Measurements from ENCODE around the gene DEPDC1. TPM values are rescaled to one million over a fixed set of nuclear protein-coding genes. Genes with fewer than 3 reads are reported as not detected.

The DEPDC1 gene
- total RNA-seq, 1 experiment from 2014 or later = 74.0 TPM

DNA sequence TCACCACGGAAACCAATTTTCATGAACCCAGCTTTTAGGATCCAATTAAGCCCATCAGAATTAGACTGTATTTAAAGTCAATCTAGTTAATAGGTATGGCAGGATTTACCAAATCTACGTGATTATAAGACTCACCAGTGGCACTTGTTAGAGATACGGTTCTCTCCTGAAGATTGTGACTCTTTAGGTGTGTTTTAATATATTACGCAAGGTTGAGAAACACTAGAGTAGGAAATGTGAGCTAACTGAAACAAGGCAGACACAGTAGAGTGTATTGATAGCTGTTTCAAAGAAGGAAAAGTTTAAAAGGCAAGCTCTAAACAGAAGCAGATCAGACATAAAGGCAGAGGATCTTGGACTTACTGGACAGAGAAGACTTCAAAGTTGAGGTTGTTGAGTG lies 35.9 kb downstream of the DEPDC1 start:
- Histone ChIP-seq H3K27ac (no peak overlapping the region), H3K4me2 (no peak overlapping the region), H3K9me3 (ENCODE audit: insufficient read depth, low read depth) (no peaks in the 10 kb centered on the region), H3K4me3 (no peak overlapping the region), H2AFZ (no peak overlapping the region), H3F3A (ENCODE audit: insufficient read depth, low read depth) (no peaks in the 10 kb centered on the region), H4K20me1 (ENCODE audit: insufficient read depth) (no peaks in the 10 kb centered on the region), H3K4me1 (replicated peaks; ENCODE audit: insufficient read depth) (no peaks in the 10 kb centered on the region), H3K27me3 (ENCODE audit: insufficient read depth, low read depth) (no peaks in the 10 kb centered on the region), H3K9me2 (ENCODE audit: insufficient read depth) (no peaks in the 10 kb centered on the region), H3K36me3 (ENCODE audit: low read depth) (no peaks in the 10 kb centered on the region), H3K79me2 (ENCODE audit: low read depth) (no peaks in the 10 kb centered on the region)
- TF ChIP-seq, protein P1, sequence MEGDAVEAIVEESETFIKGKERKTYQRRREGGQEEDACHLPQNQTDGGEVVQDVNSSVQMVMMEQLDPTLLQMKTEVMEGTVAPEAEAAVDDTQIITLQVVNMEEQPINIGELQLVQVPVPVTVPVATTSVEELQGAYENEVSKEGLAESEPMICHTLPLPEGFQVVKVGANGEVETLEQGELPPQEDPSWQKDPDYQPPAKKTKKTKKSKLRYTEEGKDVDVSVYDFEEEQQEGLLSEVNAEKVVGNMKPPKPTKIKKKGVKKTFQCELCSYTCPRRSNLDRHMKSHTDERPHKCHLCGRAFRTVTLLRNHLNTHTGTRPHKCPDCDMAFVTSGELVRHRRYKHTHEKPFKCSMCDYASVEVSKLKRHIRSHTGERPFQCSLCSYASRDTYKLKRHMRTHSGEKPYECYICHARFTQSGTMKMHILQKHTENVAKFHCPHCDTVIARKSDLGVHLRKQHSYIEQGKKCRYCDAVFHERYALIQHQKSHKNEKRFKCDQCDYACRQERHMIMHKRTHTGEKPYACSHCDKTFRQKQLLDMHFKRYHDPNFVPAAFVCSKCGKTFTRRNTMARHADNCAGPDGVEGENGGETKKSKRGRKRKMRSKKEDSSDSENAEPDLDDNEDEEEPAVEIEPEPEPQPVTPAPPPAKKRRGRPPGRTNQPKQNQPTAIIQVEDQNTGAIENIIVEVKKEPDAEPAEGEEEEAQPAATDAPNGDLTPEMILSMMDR (conservative IDR thresholded peaks at IDR 0.05) = no peak
- TF ChIP-seq EZH2 (IDR thresholded peaks at IDR 0.05; ENCODE audit: low read depth) = no peak
- intact Hi-C loops (cut with micrococcal nuclease; ENCODE audit: unreplicated experiment) = no loop called here
- no peak for DNase-seq
- no TSS peak for BruUV-seq (replicated peaks)
- POLR2A ChIA-PET (ENCODE audit: unreplicated experiment) = no interaction called here
- CTCF ChIA-PET = interaction anchor here (0.7 kb wide), 1 partner anchor 83 kb away, joined by 3 read pairs; no protein-coding TSS in a partner anchor

DNA sequence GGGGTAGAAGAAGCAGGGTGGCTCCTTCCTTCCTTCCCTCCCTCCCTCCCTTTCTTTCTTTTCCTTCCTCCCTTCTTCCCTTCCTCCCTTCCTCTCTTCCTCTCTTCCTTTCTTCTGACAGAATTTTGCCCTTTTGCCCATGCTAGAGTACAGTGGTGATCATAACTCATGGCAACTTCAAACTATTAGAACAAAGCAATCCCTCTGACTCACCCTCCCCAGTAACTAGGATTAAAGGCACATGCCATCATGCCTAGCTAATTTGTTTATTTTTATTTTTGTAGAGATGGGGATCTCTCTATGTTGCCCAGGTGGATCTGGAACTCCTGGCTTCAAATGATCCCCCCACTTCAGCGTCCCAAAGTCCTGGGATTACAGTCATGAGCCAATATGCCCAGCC lies 37.1 kb downstream of the DEPDC1 start:
- TF ChIP-seq, protein P1 (conservative IDR thresholded peaks at IDR 0.05) = no peak
- TF ChIP-seq EZH2 (IDR thresholded peaks at IDR 0.05; ENCODE audit: low read depth) = no peak
- BruUV-seq (replicated peaks) = no TSS peak
- Histone ChIP-seq H4K20me1 (ENCODE audit: insufficient read depth) (no peaks in the 10 kb centered on the region), H3F3A (ENCODE audit: insufficient read depth, low read depth) (no peaks in the 10 kb centered on the region), H3K4me2 (no peak overlapping the region), H2AFZ (no peak overlapping the region), H3K27me3 (ENCODE audit: insufficient read depth, low read depth) (no peaks in the 10 kb centered on the region), H3K27ac (no peak overlapping the region), H3K9me2 (ENCODE audit: insufficient read depth) (no peaks in the 10 kb centered on the region), H3K4me3 (no peak overlapping the region), H3K36me3 (ENCODE audit: low read depth) (no peaks in the 10 kb centered on the region), H3K79me2 (ENCODE audit: low read depth) (no peaks in the 10 kb centered on the region), H3K9me3 (ENCODE audit: insufficient read depth, low read depth) (no peaks in the 10 kb centered on the region), H3K4me1 (replicated peaks; ENCODE audit: insufficient read depth) (no peaks in the 10 kb centered on the region)
- intact Hi-C loops (cut with micrococcal nuclease; ENCODE audit: unreplicated experiment) = no loop called here
- CTCF ChIA-PET = no interaction called here
- DNase-seq = no peak
- POLR2A ChIA-PET (ENCODE audit: unreplicated experiment) = no interaction called here

DNA sequence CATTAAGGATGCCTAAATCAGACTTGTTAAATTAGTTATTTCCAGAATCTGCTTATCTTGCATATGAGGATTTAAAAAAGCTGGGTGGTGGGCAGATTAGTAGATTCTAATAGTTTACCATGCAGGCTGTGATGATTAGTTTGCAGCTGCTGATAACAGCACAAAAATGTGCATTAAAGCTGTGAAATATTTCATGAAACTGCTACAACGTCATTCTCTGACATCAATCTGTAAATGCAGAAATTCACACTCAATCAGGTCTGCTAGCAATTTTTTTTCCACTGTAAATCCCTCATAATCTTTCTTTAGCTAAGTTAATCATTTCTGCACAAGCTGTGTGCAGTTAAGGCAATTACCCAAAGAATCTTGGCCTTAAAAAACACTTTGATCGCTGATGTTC lies 37.8 kb downstream of the DEPDC1 start:
- BruUV-seq (replicated peaks) = no TSS peak
- H3K9me3 ChIP-seq (ENCODE audit: insufficient read depth, low read depth) = no peaks in the 10 kb centered on the region
- no peaks in the 10 kb centered on the region for H3F3A ChIP-seq (ENCODE audit: insufficient read depth, low read depth)
- H3K4me2 ChIP-seq = no peak overlapping the region
- no peak overlapping the region for H2AFZ ChIP-seq
- no peak overlapping the region for H3K27ac ChIP-seq
- H3K79me2 ChIP-seq (ENCODE audit: low read depth) = no peaks in the 10 kb centered on the region
- H3K36me3 ChIP-seq (ENCODE audit: low read depth) = no peaks in the 10 kb centered on the region
- ChIA-PET CTCF (no interaction called here), POLR2A (ENCODE audit: unreplicated experiment) (no interaction called here)
- H3K4me1 ChIP-seq (replicated peaks; ENCODE audit: insufficient read depth) = peaks cover under 1% of the 10 kb centered on the region
- no peak for DNase-seq
- no peaks in the 10 kb centered on the region for H3K9me2 ChIP-seq (ENCODE audit: insufficient read depth)
- no peaks in the 10 kb centered on the region for H3K27me3 ChIP-seq (ENCODE audit: insufficient read depth, low read depth)
- intact Hi-C loops (cut with micrococcal nuclease; ENCODE audit: unreplicated experiment) = no loop called here
- no peak overlapping the region for H3K4me3 ChIP-seq
- TF ChIP-seq, protein P1 (conservative IDR thresholded peaks at IDR 0.05) = no peak
- no peak for TF ChIP-seq EZH2 (IDR thresholded peaks at IDR 0.05; ENCODE audit: low read depth)
- no peaks in the 10 kb centered on the region for H4K20me1 ChIP-seq (ENCODE audit: insufficient read depth)
